ENCODE results near the gene BTF3.

DNA sequence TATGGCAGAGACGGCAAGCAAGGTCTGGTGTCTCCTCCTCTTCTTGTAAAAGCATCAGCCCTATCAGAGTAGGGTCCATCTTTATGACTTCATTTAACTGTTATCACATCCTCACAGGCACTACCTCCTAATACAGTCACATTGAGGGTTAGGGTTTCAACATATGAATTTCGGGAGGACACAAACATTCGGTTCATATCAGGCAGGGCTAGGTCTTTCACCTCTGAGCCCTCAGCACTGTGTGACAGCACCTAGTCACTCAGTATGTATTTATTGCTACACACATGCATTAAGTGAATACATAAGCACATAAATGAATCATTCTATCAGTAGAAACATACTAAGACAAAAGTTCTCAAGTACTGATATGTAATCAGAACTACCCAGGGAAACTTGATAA is 9.4 kb upstream of the BTF3 start:
- no peak for TF ChIP-seq POLR2A (IDR thresholded peaks at IDR 0.05; ENCODE audit: low read length)
- TF ChIP-seq GATA1 (IDR thresholded peaks at IDR 0.05; ENCODE audit: low read depth, low read length) = no peak

All from erythroblast (primary cell).